ENCODE results near the gene PGAM1. TPM values are rescaled to one million over a fixed set of nuclear protein-coding genes. Genes with fewer than 3 reads are reported as not detected.

Gene PGAM1
- total and polyA plus RNA-seq, 2 of the 13 experiments (the other 11 are each of a cell fraction or from before 2014, with no cell fraction given): 354 to 483 TPM

DNA sequence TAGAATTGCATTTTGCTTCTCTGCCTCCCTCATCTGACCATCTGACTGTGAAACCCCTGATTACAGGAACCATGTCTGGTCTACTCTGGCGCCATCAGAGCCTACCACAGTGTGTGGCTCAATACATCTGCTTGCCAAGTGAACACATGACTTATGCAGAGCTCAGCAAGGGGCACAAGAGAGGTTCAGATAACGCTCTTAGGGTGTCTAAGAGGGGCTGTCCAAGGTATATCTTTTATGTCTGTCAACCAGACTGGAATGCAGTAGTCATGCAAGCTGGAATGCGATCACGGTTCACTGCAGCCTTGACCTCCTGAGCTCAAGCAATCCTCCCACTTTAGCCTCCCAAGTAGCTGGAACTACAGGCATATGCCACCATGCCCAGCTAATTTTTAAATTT, 14.6 kb upstream of the PGAM1 start (continued):
- TF ChIP-seq, protein P1, sequence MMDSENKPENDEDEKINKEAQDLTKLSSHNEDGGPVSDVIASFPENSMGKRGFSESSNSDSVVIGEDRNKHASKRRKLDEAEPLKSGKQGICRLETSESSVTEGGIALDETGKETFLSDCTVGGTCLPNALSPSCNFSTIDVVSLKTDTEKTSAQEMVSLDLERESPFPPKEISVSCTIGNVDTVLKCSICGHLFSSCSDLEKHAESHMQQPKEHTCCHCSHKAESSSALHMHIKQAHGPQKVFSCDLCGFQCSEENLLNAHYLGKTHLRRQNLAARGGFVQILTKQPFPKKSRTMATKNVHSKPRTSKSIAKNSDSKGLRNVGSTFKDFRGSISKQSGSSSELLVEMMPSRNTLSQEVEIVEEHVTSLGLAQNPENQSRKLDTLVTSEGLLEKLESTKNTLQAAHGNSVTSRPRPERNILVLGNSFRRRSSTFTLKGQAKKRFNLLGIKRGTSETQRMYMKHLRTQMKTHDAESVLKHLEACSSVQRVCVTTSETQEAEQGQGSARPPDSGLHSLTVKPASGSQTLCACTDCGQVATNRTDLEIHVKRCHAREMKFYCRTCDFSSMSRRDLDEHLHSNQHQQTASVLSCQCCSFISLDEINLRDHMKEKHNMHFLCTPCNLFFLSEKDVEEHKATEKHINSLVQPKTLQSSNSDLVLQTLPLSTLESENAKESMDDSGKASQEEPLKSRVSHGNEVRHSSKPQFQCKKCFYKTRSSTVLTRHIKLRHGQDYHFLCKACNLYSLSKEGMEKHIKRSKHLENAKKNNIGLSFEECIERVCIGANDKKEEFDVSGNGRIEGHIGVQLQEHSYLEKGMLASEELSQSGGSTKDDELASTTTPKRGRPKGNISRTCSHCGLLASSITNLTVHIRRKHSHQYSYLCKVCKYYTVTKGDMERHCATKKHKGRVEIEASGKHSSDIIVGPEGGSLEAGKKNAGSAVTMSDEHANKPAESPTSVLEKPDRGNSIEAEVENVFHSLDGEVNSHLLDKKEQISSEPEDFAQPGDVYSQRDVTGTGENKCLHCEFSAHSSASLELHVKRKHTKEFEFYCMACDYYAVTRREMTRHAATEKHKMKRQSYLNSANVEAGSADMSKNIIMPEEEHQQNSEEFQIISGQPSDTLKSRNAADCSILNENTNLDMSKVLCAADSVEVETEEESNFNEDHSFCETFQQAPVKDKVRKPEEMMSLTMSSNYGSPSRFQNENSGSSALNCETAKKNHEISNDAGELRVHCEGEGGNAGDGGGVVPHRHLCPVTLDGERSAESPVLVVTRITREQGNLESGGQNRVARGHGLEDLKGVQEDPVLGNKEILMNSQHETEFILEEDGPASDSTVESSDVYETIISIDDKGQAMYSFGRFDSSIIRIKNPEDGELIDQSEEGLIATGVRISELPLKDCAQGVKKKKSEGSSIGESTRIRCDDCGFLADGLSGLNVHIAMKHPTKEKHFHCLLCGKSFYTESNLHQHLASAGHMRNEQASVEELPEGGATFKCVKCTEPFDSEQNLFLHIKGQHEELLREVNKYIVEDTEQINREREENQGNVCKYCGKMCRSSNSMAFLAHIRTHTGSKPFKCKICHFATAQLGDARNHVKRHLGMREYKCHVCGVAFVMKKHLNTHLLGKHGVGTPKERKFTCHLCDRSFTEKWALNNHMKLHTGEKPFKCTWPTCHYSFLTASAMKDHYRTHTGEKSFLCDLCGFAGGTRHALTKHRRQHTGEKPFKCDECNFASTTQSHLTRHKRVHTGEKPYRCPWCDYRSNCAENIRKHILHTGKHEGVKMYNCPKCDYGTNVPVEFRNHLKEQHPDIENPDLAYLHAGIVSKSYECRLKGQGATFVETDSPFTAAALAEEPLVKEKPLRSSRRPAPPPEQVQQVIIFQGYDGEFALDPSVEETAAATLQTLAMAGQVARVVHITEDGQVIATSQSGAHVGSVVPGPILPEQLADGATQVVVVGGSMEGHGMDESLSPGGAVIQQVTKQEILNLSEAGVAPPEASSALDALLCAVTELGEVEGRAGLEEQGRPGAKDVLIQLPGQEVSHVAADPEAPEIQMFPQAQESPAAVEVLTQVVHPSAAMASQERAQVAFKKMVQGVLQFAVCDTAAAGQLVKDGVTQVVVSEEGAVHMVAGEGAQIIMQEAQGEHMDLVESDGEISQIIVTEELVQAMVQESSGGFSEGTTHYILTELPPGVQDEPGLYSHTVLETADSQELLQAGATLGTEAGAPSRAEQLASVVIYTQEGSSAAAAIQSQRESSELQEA (CRISPR knock-in tag; IDR thresholded peaks at IDR 0.05; ENCODE audit: not compliant biosample characterization): no peak
- TF ChIP-seq, protein P2, sequence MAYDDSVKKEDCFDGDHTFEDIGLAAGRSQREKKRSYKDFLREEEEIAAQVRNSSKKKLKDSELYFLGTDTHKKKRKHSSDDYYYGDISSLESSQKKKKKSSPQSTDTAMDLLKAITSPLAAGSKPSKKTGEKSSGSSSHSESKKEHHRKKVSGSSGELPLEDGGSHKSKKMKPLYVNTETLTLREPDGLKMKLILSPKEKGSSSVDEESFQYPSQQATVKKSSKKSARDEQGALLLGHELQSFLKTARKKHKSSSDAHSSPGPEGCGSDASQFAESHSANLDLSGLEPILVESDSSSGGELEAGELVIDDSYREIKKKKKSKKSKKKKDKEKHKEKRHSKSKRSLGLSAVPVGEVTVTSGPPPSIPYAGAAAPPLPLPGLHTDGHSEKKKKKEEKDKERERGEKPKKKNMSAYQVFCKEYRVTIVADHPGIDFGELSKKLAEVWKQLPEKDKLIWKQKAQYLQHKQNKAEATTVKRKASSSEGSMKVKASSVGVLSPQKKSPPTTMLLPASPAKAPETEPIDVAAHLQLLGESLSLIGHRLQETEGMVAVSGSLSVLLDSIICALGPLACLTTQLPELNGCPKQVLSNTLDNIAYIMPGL (CRISPR knock-in tag; IDR thresholded peaks at IDR 0.05; ENCODE audit: borderline replicate concordance in 1 of 2, low read depth in 1 of 2): no peak
- peak; percentile 58 for TF ChIP-seq NR2F6 (IDR thresholded peaks at IDR 0.05)
- peak; percentile 87 for TF ChIP-seq NR2F6 (CRISPR knock-in tag; IDR thresholded peaks at IDR 0.05)
- TF ChIP-seq ZNF260 (CRISPR knock-in tag; IDR thresholded peaks at IDR 0.05; ENCODE audit: borderline replicate concordance, low read depth): no peak
- TF ChIP-seq PPARG (CRISPR knock-in tag; conservative IDR thresholded peaks at IDR 0.05): 0 out of 2 replicates have a peak, but pooled peaks have one; percentile 19
- TF ChIP-seq MED8 (CRISPR knock-in tag; IDR thresholded peaks at IDR 0.05; ENCODE audit: insufficient replicate concordance): no peak
- no peak for TF ChIP-seq ZNF367 (CRISPR knock-in tag; IDR thresholded peaks at IDR 0.05; ENCODE audit: borderline replicate concordance)
- TF ChIP-seq YEATS2 (CRISPR knock-in tag; IDR thresholded peaks at IDR 0.05; ENCODE audit: borderline replicate concordance): no peak
- no peak for TF ChIP-seq RFX3 (CRISPR knock-in tag; IDR thresholded peaks at IDR 0.05)
- no peak for TF ChIP-seq HNRNPK (IDR thresholded peaks at IDR 0.05; ENCODE audit: low read depth, low read length, poor library complexity, severe bottlenecking)
- TF ChIP-seq, protein P3, sequence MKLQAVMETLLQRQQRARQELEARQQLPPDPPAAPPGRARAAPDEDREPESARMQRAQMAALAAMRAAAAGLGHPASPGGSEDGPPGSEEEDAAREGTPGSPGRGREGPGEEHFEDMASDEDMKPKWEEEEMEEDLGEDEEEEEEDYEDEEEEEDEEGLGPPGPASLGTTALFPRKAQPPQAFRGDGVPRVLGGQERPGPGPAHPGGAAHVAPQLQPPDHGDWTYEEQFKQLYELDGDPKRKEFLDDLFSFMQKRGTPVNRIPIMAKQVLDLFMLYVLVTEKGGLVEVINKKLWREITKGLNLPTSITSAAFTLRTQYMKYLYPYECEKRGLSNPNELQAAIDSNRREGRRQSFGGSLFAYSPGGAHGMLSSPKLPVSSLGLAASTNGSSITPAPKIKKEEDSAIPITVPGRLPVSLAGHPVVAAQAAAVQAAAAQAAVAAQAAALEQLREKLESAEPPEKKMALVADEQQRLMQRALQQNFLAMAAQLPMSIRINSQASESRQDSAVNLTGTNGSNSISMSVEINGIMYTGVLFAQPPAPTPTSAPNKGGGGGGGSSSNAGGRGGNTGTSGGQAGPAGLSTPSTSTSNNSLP (IDR thresholded peaks at IDR 0.05; ENCODE audit: low read depth, low read length): 0 out of 2 replicates have a peak, but pooled peaks have one; percentile 13
- TF ChIP-seq ZNF83 (CRISPR knock-in tag; IDR thresholded peaks at IDR 0.05; ENCODE audit: borderline replicate concordance): no peak
- TF ChIP-seq NPAS2 (CRISPR knock-in tag; IDR thresholded peaks at IDR 0.05; ENCODE audit: borderline replicate concordance): no peak
- TF ChIP-seq, protein P4, sequence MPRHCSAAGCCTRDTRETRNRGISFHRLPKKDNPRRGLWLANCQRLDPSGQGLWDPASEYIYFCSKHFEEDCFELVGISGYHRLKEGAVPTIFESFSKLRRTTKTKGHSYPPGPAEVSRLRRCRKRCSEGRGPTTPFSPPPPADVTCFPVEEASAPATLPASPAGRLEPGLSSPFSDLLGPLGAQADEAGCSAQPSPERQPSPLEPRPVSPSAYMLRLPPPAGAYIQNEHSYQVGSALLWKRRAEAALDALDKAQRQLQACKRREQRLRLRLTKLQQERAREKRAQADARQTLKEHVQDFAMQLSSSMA (CRISPR knock-in tag; IDR thresholded peaks at IDR 0.05): no peak
- TF ChIP-seq ZNF839 (CRISPR knock-in tag; IDR thresholded peaks at IDR 0.05; ENCODE audit: borderline replicate concordance): no peak
- no peak for TF ChIP-seq SNAPC2 (CRISPR knock-in tag; IDR thresholded peaks at IDR 0.05)
- TF ChIP-seq ZC3H13 (CRISPR knock-in tag; IDR thresholded peaks at IDR 0.05): no peak

Data from HepG2 (cell line).